Measurements from ENCODE around the gene CHRM4.

- TF ChIP-seq CTCF (IDR thresholded peaks at IDR 0.05; ENCODE audit: poor library complexity): no peak
- TF ChIP-seq EZH2 (IDR thresholded peaks at IDR 0.05; ENCODE audit: borderline replicate concordance): no peak
Measured at GRCh38 chr11:46420513-46420912, 28.9 kb upstream of the CHRM4 start.

All from hepatocyte (in vitro differentiated cells).